NCI-H1436 treated with DMSO at 0.1 percent for 48 hours (cell line): ENCODE results near the gene CTNNA2.

Experiments
- DNase-seq: peaks from one replicate; lab custom pipeline; 2025; lab: John Stamatoyannopoulos, UW

CTNNA2 gene

DNA sequence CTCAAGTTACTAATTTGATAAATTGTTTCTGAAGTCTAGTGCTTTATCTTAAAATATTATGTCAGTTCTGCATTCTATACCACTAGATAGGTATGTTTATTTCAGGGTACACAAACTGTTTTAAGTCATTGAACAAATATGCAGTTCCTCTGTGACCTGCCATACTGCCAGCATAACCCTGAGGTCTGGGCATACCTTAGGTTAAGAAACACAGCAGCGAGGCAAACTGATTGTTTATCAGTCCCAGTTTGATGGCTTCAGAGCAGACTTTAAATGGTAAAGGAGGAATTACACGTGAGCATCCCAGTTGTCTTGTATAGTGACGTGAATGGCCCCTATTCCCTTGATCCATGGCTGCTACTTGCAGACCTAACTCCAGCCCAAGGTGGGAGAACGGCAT is 978.1 kb downstream of the CTNNA2 start:
- no peak for DNase-seq

- DNase-seq = no peak
Observed at GRCh38 chr2:80496346-80496745, 983.5 kb downstream of the CTNNA2 start.

DNA sequence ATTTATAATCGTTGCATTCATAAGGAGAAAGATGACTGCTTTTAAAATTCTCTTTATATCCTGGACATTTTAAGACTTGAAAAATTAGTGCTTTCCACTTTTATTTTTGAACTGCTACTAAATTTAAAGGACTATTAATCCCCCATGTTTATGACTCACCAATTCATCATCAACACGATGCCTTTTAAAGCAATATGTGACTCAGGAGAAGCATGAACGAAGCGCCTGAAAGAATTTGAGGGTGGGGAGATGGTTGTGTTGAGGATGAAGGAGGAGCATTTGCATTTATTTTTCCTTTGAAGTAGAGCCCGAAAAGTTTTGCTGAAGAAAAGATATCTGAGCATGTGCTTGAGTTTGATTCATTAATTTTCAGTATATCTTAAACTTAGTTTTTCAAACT is 983.9 kb downstream of the CTNNA2 start:
- DNase-seq = no peak

DNA sequence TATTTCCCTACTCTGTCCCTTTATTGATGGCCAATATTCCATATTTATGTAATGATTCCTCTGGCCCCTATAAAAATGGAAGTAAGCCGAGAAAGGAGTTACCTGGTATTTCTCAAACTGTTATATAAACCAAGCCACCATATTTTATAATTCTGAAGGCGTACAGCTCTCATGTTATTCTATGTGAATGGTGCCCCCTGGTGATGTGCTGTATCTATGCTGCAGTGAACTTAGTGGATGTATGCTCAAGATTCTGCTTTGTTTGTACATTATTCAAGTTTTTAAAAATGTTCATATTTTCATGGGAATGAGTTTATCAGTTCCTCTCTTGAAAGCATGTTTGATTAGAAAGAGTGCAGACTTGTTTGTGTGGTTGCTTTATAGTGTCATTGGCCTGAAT is 986.2 kb downstream of the CTNNA2 start:
- no peak for DNase-seq

DNA sequence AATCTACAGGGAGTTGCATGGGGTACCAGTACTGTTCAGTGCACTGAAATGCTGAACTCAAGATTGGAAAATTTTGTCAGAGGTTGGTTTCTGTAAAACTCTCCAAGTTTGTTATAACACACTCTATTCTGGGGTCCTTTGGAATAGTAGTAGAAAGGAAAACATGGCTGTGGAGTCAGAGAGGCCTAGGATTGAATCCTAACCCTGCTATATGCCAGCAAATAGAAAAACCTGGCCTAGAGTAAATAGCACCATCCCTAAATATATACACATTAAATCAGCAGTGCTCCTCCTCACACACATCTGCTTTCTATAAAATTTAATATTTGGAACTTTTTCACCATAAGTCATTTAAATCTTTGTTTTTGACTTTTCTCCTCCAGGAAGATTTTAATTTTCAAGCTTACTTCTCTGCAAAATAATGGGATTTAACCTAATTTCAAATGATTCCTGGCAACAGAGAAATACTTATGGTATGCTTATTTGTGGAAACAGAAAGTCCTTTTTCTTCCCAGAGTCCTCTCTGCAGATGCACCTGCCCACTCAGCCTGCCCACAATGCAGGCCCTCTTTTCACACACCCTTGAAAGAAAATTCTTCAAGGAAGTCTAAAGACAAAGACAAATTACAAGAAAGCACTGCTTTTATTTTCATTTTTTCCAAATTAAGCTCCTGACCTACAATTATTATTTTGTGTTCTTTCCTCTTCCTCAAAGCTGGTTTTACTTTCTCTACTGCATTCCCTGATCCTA is 989.2 kb downstream of the CTNNA2 start:
- no peak for DNase-seq

DNA sequence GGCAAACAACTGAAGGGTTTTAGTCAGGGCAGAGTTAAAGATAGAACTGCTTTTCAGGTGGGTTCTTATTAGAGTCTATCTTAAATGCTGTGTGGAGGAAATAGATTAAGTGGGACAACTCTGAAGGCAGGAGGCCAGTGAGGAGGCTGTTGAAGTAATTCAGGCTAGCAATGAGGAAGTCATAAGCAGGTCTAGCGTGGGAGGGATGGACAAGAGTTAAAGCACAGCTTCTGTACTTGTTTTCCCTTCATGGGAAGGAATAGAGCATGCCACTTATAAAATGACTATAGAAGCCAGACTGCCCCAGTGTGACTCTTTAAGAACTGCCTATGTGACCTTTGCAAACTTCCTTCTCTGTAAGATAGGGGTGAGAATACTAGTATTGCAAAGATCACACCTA is 993.7 kb downstream of the CTNNA2 start:
- DNase-seq = no peak

- no peak for DNase-seq
Observed at GRCh38 chr2:80510716-80511115, 997.9 kb downstream of the CTNNA2 start.

GRCh38 chr2:80515964-80516363 is 1003.1 kb downstream of the CTNNA2 start:
- DNase-seq = no peak

DNA sequence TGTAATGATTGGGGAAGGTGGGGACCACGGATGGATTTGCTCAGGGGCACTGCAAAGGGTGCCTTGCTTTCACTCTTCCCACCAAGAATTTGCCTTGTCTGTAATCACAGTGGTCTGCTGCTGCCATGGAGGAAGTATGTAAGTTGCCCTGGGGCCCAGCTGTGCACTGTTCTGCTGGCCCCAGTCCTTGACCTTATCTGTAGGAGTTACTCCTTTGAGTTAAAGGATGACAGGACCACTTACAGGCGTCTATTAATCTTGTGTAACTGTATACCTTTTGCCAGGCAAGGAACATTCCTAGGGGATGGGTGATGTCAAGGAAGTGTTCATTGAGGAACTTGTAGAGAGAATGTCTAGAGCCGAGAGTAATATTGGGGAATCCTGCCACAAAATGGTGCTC is 1004.5 kb downstream of the CTNNA2 start:
- DNase-seq = no peak

GRCh38 chr2:80519121-80519643 is 1006.3 kb downstream of the CTNNA2 start:
- no peak for DNase-seq

DNA sequence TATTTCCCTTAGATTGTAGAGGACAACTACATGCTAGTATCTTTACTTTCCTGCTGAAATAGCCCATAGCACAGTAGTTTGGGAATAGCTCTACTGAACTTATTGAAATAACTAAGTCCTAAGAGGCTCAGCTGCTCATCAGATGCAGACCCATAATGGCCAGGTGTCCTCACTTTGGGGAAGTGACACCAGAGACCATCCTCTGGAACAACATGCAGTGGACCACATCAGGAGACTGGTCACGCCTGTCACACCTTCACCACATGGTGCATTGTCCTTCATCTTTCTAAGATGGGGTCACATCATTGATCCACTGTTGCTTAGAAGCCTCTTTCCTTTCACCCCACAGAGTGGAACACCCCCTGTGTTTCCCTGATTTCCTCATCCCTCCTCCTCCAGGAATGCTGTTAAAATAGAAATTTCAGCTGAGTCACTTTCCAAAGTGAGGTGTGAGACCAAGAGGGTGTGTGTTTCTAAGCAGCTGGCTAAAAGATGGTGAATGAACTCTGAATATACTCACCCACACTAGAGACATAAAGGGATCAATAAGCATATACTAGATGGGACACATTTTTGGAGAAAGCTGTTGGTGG is 1006.9 kb downstream of the CTNNA2 start:
- DNase-seq = no peak

DNA sequence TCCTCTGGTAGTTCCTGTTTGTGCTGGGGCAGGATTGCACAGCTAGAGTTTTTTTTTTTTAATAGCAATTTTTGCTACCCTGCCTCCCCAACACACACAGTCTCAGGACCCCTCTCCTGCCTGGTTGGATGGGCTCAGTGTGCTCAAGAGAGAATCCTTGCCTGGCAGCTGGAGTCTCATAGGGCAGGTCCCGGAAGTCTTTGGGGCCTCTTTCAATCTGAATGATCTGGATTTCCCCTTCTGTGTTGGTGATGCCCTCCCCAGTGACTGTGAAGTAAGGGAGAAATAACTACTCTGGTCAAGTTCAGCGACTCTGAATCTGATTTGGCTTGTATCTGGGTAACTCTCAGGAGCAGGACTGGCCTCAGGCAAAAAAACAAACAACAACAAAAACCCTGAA is 1012.3 kb downstream of the CTNNA2 start:
- no peak for DNase-seq

GRCh38 chr2:80527119-80527518 is 1014.3 kb downstream of the CTNNA2 start:
- DNase-seq = no peak

- DNase-seq = no peak
Observed at GRCh38 chr2:80529466-80530165, 1016.8 kb downstream of the CTNNA2 start.

GRCh38 chr2:80530442-80531064 is 1017.7 kb downstream of the CTNNA2 start:
- DNase-seq = no peak

GRCh38 chr2:80531319-80531718 is 1018.5 kb downstream of the CTNNA2 start:
- DNase-seq = no peak

DNA sequence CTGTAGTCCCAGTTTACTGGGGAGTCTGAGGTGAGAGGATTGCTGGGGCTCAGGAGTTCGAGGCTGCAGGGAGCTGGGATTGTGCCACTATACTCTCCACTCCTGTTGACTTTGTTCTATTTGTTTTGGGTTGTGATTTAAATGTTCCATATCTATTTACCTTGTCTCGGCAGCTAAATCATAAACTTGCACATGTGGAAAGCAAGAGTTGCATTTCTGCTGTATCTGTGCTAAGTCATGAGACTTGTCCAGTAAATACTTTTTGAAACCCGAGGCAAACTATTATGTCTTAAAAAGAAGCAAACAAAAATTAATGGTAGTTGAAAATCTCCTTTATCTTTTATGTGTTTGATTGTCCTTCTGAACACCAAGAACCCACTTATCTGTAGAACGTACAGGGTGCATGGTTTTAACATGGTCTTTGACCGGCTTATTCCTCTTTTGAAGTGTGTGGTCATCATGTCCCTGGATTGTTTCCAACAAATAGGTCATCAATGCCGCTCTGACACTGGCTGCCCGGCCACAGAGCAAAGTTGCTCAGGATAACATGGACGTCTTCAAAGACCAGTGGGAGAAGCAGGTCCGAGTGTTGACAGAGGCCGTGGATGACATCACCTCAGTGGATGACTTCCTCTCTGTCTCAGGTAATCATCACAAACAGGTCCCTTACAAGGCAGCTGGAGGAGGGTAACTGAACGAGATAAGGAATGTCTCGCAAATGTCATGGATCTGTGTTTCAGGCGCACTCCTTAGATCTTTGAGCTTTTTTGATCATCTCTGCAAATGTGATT is 1032.8 kb downstream of the CTNNA2 start:
- no peak for DNase-seq

GRCh38 chr2:80546766-80547165 is 1033.9 kb downstream of the CTNNA2 start:
- no peak for DNase-seq

DNA sequence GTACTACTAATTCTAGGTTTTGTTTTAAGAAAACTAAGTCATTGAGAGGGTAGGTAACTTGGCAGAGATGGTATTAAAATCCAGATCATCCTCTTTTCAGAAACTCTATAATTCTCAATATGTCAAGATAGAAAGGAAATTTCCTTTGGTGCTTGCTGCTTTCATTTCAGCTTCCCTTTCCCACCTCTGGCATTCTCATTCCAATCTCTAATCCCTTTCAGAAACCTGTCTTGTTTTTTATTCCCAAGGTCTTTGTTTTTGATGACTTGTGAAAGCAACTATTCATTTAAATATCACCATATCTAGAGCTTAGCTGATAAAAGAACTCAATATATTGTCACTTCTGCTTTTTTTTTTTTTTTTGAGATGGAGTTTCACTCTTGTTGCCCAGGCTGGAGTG is 1034.5 kb downstream of the CTNNA2 start:
- no peak for DNase-seq

DNA sequence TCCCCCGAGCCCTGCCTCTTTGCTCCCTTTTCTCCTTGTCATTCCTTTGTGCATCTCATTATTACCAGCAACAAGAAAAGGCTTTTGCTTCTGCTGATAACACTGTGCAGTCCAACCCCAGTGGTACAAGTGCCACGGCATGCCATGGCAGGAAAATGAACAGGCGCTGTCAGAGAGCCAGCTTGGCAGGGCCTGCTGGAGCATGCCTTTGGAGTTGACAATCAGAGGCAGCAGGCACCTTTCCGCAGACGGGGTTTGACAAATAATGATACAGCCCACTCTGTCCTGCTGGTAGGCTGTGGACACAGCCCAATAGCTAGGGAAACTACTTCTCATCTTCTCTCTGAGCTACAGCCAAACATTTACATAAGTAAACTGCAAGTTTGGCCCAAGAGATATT is 1035.6 kb downstream of the CTNNA2 start:
- DNase-seq = no peak

GRCh38 chr2:80549901-80550300 is 1037.0 kb downstream of the CTNNA2 start:
- DNase-seq = no peak

DNA sequence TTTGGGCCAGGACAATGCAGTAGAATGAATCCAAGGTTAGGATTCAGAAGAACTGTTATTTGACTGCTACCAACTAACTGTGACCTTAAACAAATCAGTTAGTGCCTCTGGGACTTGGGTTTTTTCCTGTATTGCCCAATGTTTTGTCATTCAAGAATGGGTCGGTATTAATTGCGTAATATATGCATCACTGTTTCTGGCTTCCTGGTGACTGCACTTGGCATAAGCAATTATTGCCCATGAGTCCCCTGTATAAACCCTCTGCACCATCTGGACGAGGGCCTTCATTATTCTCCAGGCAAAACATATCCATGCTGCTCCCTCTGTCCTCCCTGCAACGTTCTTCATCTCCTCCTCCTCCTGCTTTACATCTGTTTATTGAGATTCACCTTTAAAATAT is 1047.5 kb downstream of the CTNNA2 start:
- DNase-seq = no peak
